Activated CD8-positive, alpha-beta memory T cell treated with anti-CD3 and anti-CD28 coated beads for 4 hours (primary cell): ENCODE results near the gene EBF4.

Experiments used
- DNase-seq, 2 donors: peaks; one replicate each; pipeline ENCODE4 v3.0.0-alpha.2; 2020; ENCODE audit warnings: low read depth in 2 of 2

Gene EBF4

GRCh38 chr20:2742934-2743559 is 50.5 kb downstream of the EBF4 start:
- peak; percentile 54 to 58 for DNase-seq

GRCh38 chr20:2745060-2745910 is 52.7 kb downstream of the EBF4 start:
- DNase-seq: no peak

GRCh38 chr20:2745936-2746635 is 53.5 kb downstream of the EBF4 start:
- no peak for DNase-seq

- DNase-seq: no peak
These were observed 54.2 kb downstream of the EBF4 start for GRCh38 chr20:2746636-2747265.

GRCh38 chr20:2747676-2748235 is 55.2 kb downstream of the EBF4 start:
- no peak for DNase-seq

GRCh38 chr20:2748551-2749342 is 56.2 kb downstream of the EBF4 start:
- no peak for DNase-seq

- no peak for DNase-seq
These were observed 56.9 kb downstream of the EBF4 start for GRCh38 chr20:2749343-2749950.

GRCh38 chr20:2749951-2750490 is 57.4 kb downstream of the EBF4 start:
- no peak for DNase-seq

GRCh38 chr20:2750491-2751251 is 58.1 kb downstream of the EBF4 start:
- DNase-seq: no peak

- DNase-seq: no peak
These were observed 58.8 kb downstream of the EBF4 start for GRCh38 chr20:2751347-2751877.

- DNase-seq: no peak
These were observed 59.4 kb downstream of the EBF4 start for GRCh38 chr20:2751878-2752566.

GRCh38 chr20:2752567-2753460 is 60.2 kb downstream of the EBF4 start:
- DNase-seq: no peak

GRCh38 chr20:2753461-2754040 is 61.0 kb downstream of the EBF4 start:
- DNase-seq: no peak

GRCh38 chr20:2754424-2754823 is 61.8 kb downstream of the EBF4 start:
- DNase-seq: no peak

GRCh38 chr20:2755451-2756055 is 63.0 kb downstream of the EBF4 start:
- DNase-seq: no peak

- DNase-seq: no peak
These were observed 63.6 kb downstream of the EBF4 start for GRCh38 chr20:2756056-2756611.

- no peak for DNase-seq
These were observed 64.4 kb downstream of the EBF4 start for GRCh38 chr20:2757001-2757400.
